NCI-H748 treated with DMSO at 0.1 percent for 48 hours (cell line): ENCODE measurements around the gene SLC39A8.

ENCODE experiments used
- DNase-seq: peaks from one replicate; lab custom pipeline; 2025; lab: John Stamatoyannopoulos, UW

SLC39A8 gene

GRCh38 chr4:102339018-102339417 lies 6.3 kb downstream of the SLC39A8 start:
- no peak for DNase-seq

- DNase-seq = no peak
Measured at GRCh38 chr4:102338405-102338804, 6.9 kb downstream of the SLC39A8 start.

DNA sequence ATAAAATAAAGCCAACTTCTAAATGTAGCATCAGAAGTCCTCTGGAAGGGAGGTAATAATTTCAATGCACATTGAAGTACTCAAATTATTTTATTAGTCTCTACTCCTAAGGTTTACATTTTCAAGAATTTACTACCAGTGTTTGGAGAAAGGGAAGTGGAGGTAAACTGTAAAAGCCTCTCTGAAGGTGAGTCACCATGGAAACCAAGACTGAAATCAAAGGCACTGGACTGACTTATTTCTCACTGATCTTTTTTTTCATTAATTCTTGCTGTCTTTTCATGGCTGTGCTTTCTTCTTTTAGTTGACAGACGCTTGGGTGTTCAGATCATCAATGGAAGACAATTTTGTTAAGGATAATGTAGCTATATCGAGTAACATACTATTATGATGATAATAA lies 9.7 kb downstream of the SLC39A8 start:
- DNase-seq = no peak

- DNase-seq = no peak
Measured at GRCh38 chr4:102334624-102335023, 10.7 kb downstream of the SLC39A8 start.

DNA sequence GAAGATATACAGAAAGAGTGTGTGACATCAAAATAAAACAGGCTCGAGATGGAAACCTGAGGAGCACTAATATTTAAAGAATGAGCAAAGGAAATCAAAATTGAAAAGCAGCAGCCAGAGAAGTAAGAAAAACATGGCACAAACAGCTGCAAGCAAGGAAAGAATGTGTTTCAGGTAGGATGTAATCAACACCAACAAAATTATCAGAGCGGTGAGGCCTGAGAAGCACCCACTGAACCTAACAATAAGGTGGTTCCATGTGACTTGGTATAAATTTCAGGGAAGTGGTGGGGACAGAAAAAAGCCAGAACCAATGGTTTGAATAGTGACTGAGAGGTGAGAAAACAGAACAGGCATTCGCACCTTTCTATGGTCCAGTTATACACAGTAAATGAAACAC lies 11.5 kb downstream of the SLC39A8 start:
- no peak for DNase-seq

GRCh38 chr4:102328045-102328444 lies 17.2 kb downstream of the SLC39A8 start:
- DNase-seq = no peak

- DNase-seq = no peak
Measured at GRCh38 chr4:102326951-102327350, 18.3 kb downstream of the SLC39A8 start.

DNA sequence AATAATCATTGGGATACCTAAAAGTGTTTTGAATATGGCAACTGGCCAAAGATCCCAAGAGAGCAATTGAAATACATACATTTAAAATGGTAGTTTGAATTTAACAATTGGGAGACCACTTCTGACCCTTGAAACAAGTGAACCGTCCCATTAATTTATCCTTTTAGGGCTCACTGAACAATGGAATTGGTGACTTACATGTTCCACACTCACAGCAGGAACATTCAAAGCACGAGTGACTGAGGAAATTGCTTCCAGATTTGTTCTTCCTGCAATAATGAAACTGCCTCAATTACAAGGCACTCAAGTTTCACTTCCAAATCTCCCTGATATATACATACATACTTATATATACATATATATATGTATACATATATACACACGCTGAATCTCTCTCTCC lies 20.6 kb downstream of the SLC39A8 start:
- peak; percentile 1 for DNase-seq

- no peak for DNase-seq
Measured at GRCh38 chr4:102322736-102323135, 22.5 kb downstream of the SLC39A8 start.

DNA sequence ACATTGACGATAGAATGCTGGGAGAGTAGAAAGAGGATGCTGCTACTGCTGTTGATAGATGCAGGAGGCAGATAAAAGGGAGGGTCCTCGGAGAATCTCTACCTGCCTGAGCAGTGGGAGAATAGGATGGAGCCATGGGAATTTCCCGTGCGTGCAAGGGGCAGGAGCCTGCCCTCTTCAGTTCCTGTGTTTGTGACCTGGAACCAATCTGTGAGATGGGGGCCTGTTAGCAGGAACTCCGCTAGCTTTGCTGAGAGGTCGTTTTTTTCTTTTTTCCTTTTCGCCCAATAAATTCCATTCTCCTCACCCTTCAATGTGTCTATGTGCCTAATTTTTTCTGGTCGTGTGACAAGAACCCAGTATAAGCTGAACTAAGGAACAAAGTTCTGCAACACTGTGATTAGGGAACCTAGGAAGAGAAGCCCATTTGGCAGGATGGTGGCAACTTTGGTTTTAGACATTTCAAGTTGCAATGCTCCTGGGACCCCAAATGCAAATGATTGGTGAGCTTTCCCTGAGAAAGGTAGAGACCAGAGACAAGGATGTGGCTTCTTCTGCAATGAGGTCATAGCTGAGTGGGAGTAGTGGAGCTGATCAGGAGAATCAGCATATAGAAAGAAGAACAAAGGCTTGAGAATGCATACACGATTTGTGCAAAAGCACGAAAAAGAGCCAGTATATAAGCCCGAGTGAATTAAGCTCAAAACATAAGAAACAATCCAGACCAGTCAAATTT lies 23.9 kb downstream of the SLC39A8 start:
- no peak for DNase-seq

GRCh38 chr4:102319594-102319993 lies 25.7 kb downstream of the SLC39A8 start:
- DNase-seq = peak; percentile 24

- DNase-seq = peak; percentile 15
Measured at GRCh38 chr4:102318526-102318925, 26.8 kb downstream of the SLC39A8 start.

GRCh38 chr4:102318105-102318504 lies 27.2 kb downstream of the SLC39A8 start:
- DNase-seq = no peak

DNA sequence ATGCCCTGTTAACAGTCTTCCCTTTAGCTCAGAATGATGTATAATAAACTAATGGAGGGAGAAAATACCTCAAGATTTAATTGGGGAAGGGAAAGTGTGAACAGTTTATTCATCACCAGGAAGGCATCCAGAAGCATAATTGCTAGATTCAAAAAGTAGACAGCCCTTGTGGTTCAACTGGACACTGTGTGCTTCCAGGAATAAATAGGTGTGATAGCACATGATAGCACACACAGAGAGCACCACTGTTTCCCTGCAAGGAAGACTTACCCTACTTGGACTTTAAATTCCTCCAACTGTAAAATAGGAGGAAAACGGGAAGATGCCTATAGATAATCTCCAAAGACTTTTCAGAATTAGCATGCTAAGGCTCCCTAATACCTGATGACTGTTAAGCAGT lies 27.8 kb downstream of the SLC39A8 start:
- no peak for DNase-seq

DNA sequence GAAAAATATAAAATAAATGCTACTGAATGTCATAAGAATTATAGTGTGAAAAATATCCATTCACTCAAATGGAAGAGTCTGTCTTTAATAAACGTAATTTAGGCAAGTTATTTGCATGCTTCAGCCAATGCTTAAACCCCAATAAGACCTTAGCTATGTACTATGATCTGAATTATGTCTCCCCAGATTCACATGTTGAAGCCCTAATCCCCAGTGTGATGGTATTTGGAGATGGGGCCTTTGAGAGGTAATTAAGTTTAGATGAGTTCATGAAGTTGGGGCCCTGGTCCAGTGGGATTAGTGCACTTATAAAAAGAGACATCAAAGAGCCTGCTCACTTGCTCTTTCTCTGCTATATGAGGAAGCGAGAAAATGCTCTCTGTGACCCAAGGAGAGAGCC lies 28.7 kb downstream of the SLC39A8 start:
- DNase-seq = no peak

DNA sequence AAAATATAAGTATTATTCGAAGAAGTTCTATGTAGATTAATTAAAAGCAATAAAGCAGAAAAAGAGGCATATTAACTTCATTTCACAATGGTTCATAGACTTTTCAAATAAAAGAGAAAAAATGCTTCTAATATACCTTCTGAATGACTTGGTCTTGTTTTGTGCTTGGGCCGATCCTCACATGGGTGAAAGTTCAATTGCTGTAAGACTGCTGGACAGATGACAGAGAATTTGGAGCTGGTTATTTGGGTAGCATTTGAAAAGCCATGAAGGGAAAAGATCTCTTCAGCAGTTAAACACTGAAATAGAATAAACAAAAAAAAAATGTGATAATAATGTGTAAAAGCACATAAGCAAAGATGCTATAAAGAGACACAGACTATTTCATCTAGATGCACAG lies 29.8 kb downstream of the SLC39A8 start:
- DNase-seq = no peak

- no peak for DNase-seq
Measured at GRCh38 chr4:102312417-102312816, 32.9 kb downstream of the SLC39A8 start.

GRCh38 chr4:102311912-102312311 lies 33.4 kb downstream of the SLC39A8 start:
- no peak for DNase-seq

GRCh38 chr4:102311407-102311806 lies 33.9 kb downstream of the SLC39A8 start:
- no peak for DNase-seq

DNA sequence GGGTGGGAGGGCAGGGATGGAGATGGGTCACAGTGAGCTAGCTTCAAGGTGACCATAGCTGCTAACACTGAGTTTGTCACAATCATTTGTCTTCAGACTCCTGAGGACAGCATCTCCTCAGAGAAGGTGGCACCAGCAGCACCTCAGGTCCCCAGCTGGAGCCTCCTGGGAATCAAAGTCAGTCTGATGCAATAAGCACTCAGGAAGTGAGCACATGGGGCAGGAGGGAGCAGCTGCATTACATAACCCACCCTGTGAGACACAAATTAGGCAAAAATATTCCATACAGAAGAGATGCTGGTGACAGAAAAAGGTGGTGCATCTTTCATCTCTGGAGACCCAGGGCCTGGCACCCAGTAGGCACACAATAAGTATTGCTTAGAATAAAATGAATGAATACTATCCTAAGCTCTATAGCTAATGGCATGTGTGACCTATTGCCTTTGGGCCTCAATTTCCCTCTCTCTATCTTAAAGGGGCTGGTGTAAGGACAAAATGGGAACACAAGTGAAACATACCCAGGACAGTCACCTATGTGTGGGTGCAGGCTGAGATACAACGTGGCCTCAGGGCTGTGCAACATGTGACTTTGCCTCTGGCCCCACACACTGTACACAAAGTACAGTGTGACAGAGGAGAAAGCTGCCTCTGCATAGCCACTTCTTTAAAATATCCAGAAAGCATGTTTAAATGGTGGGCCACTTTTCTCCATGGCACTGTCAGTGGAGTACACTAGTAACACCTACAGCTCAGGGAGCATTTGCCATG lies 37.1 kb downstream of the SLC39A8 start:
- no peak for DNase-seq

GRCh38 chr4:102305666-102306065 lies 39.6 kb downstream of the SLC39A8 start:
- no peak for DNase-seq

DNA sequence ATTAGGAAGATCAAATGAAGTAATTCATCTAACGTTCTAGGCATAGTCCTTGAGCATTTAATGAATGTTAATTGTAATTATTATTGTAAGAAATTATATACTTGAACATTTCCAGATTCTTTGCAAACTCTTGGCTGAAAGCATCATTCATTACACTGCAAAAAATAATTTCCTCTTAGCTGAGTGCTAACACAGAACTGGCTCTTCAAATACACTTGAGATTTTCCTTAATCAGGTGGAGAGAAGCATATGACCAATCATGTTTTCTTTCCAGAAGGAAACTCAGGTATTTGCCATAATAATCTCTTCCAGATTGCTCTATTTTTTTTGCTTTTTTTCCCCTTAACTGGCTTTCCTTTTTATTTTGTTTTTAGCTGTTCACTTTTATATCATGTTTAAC lies 42.5 kb downstream of the SLC39A8 start:
- DNase-seq = no peak

GRCh38 chr4:102301167-102301566 lies 44.1 kb downstream of the SLC39A8 start:
- DNase-seq = no peak
